HG02943 (cell line): Measurements from ENCODE around the gene OGFOD3.

Experiments
- ATAC-seq: cut with Tn5 transposase; IDR thresholded peaks from one replicate; pipeline ENCODE4 v1.9.1; 2021; ENCODE audit warnings: mild to moderate bottlenecking, low read depth, moderate library complexity; ENCODE audit not compliant: unreplicated experiment

OGFOD3 gene

DNA sequence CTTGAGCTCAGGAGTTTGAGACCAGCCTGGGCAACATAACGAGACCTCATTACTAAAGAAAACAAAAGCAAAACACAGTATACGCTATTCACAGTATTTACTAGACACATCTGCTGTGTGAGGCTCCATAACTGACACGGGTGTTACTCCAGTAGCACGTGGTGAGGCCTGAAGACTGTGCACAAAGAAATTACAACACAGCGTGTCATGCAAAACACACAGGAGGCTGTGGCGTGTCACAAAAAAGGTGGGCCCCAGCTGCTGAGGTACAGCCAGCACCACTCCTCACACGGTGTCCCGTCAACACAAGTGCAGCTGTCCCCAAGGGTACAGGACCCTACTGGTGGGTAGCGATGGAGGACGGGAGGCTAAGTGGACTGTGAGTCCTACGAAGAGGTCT lies 29.5 kb upstream of the OGFOD3 start:
- no peak for ATAC-seq

DNA sequence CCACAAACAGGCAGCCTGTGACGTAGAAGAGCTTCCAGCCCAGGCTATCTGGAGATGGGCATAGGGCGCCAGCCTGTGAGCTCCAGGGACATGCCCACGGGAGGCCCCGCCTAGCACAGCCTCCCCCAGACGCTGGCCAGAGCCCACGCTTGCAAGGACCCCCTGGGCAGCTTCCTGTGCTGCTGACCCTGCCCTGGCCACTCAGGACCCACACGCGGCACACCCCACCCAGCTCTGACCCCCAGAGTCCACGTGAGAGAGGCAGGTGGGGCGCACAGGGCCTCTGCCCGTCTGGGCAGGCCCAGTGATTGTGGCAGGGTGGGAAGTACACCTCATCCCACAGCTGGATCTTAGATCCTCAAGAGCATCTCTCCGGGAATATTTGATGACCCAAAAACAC lies 28.3 kb upstream of the OGFOD3 start:
- no peak for ATAC-seq

DNA sequence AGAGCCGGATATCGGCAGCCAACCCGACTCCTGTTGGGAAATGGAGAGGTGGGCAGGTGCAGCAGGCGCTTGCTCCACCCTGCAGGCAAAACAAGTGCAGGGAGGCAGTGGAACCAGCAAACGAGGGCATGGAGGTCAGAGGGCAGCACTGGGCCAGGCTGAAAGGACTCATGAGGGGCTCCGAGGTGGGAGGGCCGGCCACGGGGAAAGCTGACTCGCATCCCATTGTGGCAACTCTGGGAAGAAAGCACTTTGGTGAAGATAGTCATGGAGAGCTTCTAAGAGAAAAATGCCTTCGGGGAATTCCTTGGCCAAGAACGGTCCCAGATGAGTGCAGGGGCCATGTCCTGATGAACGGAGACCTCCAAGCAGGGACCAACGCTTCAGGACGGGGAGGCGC lies 27.7 kb upstream of the OGFOD3 start:
- ATAC-seq, result no peak

DNA sequence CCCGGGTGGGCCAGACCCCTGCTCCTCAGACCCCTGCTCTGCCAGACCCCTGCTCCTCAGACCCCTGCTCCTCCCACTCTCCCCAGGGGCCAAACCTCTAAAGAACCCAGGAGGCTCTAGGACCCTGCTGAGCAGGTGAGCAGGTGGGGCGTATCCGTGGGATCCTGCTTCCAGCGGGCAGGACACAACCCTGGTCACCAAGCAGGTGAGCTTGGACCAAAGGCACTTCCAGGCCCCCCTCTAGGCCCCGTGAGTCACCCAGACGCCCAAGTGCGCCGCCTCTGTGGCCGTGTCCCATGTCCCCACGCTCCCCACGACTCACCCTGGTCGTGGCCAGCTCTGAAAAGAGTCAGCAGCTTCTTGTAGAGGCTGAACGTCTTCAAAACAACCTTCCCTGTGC lies 27.2 kb upstream of the OGFOD3 start:
- no peak for ATAC-seq

DNA sequence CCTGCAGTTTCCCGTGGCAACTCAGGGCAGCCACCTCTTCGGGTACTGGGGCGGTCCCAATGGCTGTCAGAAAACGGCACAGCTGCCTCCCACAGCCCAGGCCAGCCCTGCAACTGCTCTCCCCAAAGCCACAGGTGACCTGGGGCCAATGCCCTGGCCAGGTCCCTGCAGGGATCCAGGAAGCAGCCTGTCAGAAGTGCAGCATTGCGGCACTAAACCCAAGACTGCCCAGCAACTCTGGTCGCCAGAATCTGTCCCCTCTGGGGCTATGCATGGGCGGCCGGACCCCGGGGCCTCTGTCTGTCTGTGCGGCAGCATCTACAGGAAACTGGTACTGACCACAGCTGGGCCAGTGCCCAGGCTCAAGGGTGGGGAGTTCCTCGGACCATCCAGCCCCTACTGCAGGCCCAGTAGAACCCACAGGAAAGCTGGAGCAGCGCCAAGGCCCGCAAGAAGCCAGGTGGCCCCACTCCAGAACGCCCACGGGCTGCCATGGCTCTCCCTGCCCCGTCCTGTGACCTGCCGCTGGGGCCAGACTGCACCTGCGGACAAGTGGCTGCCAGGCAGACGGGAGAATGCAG lies 26.6 kb upstream of the OGFOD3 start:
- ATAC-seq, result no peak

DNA sequence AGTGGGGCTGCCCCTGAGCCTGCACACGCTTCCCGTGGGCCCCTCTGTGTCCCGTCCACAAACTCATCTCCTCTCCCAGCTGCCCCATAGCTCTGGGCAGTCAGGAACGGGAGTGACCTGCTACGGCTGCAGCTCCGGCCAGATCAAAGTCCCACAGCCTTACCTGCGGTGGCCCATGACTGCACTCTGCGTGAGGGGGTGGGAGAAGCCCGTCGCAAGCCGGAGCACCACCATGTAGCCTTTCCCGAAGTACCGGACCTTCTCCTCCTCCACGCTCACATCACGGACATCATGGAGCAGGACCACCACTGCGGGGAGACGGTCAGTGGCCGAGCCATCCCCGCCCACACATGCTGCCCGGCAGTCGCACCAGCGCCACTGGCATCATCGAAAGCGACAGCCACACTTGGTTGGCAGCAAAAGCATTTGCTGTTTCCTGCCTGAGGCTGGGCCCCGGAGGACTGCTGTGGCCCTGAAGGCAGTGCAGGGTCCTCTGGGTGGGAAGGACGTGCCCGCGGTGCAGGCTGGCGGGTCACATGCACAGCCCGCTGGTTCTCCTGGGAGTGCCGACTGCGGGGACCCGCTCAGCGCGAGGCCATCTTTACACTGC lies 26.0 kb upstream of the OGFOD3 start:
- ATAC-seq, result no peak

GRCh38 chr17:82443465-82444283 lies 25.3 kb upstream of the OGFOD3 start:
- ATAC-seq, result no peak

GRCh38 chr17:82442643-82443464 lies 24.5 kb upstream of the OGFOD3 start:
- no peak for ATAC-seq

- no peak for ATAC-seq
These were observed 23.5 kb upstream of the OGFOD3 start for GRCh38 chr17:82441691-82442487.

DNA sequence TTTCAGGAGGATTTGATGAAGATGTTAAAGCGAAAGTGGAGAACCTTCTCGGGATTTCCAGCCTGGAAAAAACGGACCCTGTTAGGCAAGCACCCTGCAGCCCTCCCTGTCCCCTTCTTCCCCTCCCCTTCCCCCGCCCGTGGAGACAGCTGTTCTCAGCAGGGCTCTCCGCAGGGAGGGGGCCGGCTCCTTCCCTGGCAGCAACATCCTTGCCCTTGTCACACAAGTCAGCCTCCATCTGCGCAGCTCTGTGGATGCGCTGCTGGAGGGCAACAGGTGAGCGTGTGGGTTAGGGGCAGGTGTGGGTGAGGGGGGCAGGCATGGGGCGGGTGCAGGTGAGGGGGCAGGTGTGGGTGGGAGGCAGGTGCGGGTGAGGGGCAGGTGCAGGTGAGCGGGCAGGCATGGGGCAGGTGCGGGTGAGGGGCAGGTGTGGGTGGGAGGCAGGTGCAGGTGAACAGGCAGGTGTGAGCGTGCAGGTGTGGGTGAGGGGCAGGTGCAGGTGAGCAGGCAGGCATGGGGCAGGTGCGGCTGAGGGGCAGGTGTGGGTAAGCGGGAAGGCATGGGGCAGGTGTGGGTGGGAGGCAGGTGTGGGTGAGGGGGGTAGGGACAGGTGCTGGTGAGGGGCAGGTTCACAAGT lies 22.7 kb upstream of the OGFOD3 start:
- ATAC-seq, result no peak

DNA sequence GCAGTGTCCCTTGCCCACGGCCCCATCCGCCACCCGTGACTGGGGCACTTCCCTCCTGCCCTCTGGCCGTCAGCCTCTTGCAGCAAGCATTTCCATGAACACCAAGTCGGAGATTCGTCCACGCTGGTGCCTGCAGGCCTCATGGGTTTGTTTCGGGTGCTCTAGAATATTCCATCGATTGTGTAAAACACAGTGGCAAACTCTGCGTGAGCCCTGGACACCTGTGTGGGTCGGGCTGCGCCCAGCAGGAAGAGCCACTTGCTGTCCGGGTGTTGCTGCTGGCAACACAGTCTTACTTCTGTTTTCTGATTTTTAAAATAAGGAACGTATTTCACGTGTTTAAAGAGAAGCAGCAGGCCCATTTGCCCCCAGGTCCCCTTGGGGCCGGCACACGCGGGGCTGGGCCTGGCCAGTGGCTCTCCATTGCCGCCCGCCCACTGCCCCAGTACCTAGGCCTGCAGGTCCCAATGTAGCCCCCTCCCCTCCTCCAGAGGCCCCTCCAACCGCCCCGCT lies 22.1 kb upstream of the OGFOD3 start:
- no peak for ATAC-seq

GRCh38 chr17:82439829-82440365 lies 21.5 kb upstream of the OGFOD3 start:
- ATAC-seq, result no peak

DNA sequence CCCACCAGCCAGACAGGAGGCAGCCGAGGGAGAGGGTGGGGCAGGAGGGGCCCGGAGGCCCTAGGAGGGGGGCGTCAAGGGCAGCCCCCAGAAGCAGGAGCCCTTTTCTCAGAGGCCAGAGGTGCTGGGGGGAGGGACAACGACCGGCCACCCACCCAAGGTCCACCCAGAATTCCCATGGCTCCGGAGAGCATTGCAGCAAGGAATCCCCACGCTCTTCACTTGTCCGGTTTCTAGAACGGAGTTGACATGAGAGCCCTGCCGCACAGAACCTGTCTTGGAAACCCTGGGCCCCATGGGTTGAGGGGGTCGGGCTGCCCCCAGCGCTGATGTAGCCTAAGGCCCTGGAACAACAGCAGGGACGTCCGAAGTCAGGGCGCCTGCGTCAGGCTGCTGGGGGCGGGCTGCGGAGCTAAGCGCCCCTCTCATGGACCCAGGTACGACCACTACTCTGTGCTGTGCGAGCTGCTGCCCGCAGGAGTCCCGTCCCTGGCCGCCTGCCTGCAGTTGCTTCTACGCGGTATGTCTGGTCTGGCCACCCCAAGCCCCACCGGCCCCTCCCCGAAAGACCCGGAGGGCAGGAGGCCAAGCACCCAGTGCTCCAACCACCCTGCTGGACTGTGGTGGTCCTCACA lies 20.9 kb upstream of the OGFOD3 start:
- no peak for ATAC-seq

GRCh38 chr17:82438401-82439193 lies 20.2 kb upstream of the OGFOD3 start:
- no peak for ATAC-seq

GRCh38 chr17:82437325-82437668 lies 18.9 kb upstream of the OGFOD3 start:
- ATAC-seq, result no peak

DNA sequence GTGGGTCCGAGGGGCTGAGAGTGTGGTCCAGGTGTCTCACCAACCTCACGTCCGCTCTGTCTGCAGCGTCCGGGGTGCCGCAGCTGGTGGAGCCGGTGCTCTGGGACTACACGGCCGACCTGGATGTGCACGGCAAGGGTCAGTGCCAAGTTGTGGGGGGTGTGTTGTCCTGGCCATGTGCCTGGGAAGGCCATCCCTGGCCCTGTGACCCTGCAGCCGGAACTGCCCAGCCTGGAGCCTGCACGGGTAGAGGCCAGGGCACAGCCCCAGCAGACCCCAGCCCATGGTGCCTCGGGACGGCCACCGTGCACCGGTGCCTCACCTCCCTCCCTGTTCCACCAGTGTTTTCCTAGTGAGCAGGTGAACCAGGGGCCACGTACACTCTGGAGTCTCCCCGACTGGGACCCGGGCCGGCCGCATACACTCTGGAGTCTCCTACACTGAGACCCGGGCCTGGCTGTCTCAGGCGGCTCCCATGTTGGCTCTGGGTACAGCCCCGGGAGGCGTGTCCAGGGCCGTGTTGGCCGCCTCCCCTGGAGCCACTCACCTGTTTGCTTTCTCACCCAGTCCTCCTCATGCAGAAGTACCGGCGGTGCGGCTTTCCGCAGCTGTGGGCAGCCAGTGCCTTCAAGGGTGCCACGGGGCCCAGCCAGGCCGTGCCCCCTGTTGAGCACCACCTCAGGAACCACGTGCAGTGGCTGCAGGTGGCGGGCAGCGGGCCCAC lies 18.4 kb upstream of the OGFOD3 start:
- ATAC-seq, result no peak
